ENCODE data around the gene ITPK1.

The ITPK1 gene

DNA sequence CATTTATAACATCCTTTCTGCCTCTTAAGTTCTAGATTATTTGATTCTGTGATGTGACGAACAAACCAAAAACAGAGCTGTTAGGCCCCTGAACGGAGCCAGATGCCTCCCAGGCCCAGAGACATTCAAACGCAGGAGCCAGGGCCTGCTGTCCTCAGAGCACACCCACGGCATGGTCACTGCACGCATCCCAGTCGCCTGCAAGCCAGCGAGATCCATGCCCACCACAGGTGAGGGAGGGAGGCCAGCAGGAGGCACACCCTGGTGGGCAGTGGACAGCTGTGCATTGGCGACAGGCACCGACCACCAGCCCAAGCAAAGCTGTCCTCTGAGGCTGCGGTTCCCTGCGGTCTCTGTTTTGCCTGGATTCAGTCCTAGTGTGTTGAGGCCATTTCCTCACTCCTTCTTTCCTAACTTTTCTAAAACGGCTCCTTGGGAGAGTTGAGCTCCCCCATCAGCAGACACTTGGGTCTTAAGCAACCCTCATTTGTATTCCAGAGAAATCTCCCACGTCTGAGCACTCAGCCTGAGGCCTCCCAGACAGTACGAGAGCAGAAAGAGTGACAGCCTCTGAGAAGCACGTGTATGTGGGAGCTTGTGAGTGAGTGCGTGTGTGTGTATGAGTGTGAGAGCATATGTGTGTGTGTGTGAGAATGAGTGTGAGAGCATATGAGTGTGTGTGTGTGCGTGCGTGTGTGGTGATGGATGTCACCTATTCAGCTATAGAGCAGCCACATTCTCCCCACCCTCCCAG lies 111.6 kb downstream of the ITPK1 start:
- H3K9me3 ChIP-seq (ENCODE audit: control insufficient read depth in 5 of 5, low read length in 5 of 5), result no peaks in the 10 kb centered on the region
- H3K27me3 ChIP-seq (ENCODE audit: control insufficient read depth in 5 of 5, insufficient read depth in 4 of 5, low read length in 5 of 5), result no peaks in the 10 kb centered on the region
- no peak overlapping the region for H3K4me3 ChIP-seq (ENCODE audit: low read depth in 1 of 5, low read length in 5 of 5)
- peak overlapping the region in 1 of 5 donors; percentile 45 for H3K9ac ChIP-seq (ENCODE audit: low read length in 5 of 5)
- H3K27ac ChIP-seq (ENCODE audit: low read depth, low read length), result peak overlapping the region; percentile 90
- H3K4me1 ChIP-seq (ENCODE audit: control insufficient read depth in 5 of 5, insufficient read depth in 5 of 5, low read length in 5 of 5), result peaks cover 28 to 65% (median 62%) of the 10 kb centered on the region in 5 donors
- H3K36me3 ChIP-seq (ENCODE audit: control insufficient read depth in 5 of 5, insufficient read depth in 5 of 5, low read length in 5 of 5), result peaks cover 0 to 2% (median 0%) of the 10 kb centered on the region in 5 donors

DNA sequence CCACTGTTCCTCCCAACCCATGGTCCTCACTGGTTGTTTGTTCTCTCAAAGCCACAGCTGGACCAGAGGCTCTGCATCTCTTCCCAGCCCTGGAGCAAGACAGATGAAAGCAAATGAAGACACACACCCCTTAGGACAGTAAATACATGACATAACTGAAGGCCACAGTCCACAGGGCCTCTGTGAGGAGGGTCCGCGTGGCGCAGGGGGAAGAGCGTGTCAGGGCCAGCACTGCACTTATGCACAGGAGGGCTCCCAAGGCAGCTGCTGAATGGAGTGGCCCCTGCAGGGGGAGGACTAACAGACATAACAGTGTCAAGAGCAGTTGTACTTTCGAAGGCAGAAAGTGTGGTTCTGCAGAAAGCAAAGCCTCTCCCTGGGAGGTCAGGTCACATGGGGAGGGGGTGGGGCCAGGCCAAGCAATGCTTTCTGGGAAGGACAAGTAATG lies 112.8 kb downstream of the ITPK1 start:
- H3K4me1 ChIP-seq (ENCODE audit: control insufficient read depth in 5 of 5, insufficient read depth in 5 of 5, low read length in 5 of 5), result peaks cover 19 to 52% (median 49%) of the 10 kb centered on the region in 5 donors
- no peaks in the 10 kb centered on the region for H3K9me3 ChIP-seq (ENCODE audit: control insufficient read depth in 5 of 5, low read length in 5 of 5)
- peaks cover 0 to 2% (median 0%) of the 10 kb centered on the region in 5 donors for H3K36me3 ChIP-seq (ENCODE audit: control insufficient read depth in 5 of 5, insufficient read depth in 5 of 5, low read length in 5 of 5)
- no peak overlapping the region for H3K9ac ChIP-seq (ENCODE audit: low read length in 5 of 5)
- H3K4me3 ChIP-seq (ENCODE audit: low read depth in 1 of 5, low read length in 5 of 5), result no peak overlapping the region
- no peaks in the 10 kb centered on the region for H3K27me3 ChIP-seq (ENCODE audit: control insufficient read depth in 5 of 5, insufficient read depth in 4 of 5, low read length in 5 of 5)
- H3K27ac ChIP-seq (ENCODE audit: low read depth, low read length), result peak overlapping the region; percentile 37

DNA sequence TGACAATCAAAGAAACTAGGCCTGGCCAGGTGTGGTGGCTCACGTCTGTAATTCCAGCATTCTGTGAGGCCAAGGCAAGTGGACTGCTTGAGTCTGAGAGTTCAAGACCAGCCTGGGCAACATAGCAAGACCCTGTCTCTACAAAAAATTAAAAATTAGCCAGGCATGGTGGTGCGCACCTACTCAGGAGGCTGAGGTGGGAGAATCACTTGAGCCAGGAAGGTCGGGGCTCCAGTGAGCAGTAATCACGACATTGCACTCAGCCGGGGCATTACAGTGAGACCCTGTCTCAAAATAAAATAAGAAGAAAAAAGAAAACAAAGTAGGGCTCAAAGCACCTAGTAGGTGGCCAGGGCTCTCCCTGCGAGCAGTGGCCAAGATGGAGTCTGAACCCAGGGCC lies 113.7 kb downstream of the ITPK1 start:
- no peak overlapping the region for H3K9ac ChIP-seq (ENCODE audit: low read length in 5 of 5)
- H3K36me3 ChIP-seq (ENCODE audit: control insufficient read depth in 5 of 5, insufficient read depth in 5 of 5, low read length in 5 of 5), result peaks cover 0 to 5% (median 2%) of the 10 kb centered on the region in 5 donors
- H3K9me3 ChIP-seq (ENCODE audit: control insufficient read depth in 5 of 5, low read length in 5 of 5), result no peaks in the 10 kb centered on the region
- H3K4me3 ChIP-seq (ENCODE audit: low read depth in 1 of 5, low read length in 5 of 5), result no peak overlapping the region
- H3K27ac ChIP-seq (ENCODE audit: low read depth, low read length), result no peak overlapping the region
- H3K27me3 ChIP-seq (ENCODE audit: control insufficient read depth in 5 of 5, insufficient read depth in 4 of 5, low read length in 5 of 5), result no peaks in the 10 kb centered on the region
- H3K4me1 ChIP-seq (ENCODE audit: control insufficient read depth in 5 of 5, insufficient read depth in 5 of 5, low read length in 5 of 5), result peaks cover 13 to 45% (median 41%) of the 10 kb centered on the region in 5 donors

DNA sequence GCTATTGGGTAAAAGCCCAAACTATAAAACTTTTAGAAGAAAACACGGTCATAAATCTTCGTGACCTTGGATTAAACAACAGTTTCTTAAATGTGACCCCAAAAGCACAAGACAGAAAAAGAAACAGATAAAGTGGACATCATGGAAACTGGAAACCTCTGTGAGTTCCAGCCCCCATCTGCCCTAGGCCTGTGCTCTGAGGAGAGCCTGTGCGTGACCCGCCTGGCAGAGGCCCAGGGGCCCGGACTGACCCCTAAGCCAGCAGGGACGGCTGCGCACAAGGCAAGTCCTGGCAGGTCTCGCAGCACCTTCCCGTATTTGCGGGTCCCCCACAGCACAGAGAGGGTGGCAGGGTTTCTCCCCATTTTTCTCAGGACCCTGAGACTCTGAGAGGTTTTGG lies 116.8 kb downstream of the ITPK1 start:
- Histone ChIP-seq H3K4me3 (ENCODE audit: low read depth in 1 of 5, low read length in 5 of 5) (no peak overlapping the region), H3K9me3 (ENCODE audit: control insufficient read depth in 5 of 5, low read length in 5 of 5) (no peaks in the 10 kb centered on the region), H3K27me3 (ENCODE audit: control insufficient read depth in 5 of 5, insufficient read depth in 4 of 5, low read length in 5 of 5) (no peaks in the 10 kb centered on the region), H3K4me1 (ENCODE audit: control insufficient read depth in 5 of 5, insufficient read depth in 5 of 5, low read length in 5 of 5) (peaks cover 0 to 14% (median 11%) of the 10 kb centered on the region in 5 donors), H3K27ac (ENCODE audit: low read depth, low read length) (no peak overlapping the region), H3K36me3 (ENCODE audit: control insufficient read depth in 5 of 5, insufficient read depth in 5 of 5, low read length in 5 of 5) (peaks cover 0 to 11% (median 10%) of the 10 kb centered on the region in 5 donors), H3K9ac (ENCODE audit: low read length in 5 of 5) (no peak overlapping the region)

DNA sequence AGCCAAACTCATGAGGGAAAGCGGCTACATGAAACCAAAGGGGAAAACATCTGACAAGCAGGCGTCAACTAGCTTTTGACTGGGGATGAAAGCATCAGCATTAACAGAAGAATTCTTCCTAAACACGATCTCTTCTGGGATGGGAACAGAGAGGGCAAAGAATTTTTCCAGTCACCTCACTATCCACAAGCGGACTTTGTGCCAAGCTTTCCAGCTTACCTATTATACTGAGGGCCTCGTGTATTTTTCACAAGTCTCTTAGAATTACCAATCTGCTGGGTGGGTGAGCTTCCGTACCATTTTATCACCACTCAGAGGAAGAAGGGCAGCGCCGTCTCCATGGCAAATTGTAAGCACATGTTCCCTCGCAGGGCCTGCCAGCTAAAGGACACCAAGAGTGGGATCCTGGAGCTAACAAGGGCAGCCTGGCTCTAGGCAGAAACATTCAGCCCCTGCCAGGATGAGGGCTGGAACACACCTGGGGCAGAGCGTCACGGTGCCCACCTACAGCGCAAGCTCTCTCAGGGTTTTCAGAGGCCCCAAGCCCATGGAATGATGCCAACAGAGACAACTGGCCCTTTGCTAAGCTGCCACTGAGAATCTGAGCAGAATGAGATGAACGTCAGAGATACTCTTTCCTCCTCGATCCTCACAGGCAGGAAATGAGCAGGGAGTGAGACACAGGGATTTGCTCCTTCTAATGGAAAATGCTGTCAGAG lies 118.2 kb downstream of the ITPK1 start:
- H3K4me3 ChIP-seq (ENCODE audit: low read depth in 1 of 5, low read length in 5 of 5), result no peak overlapping the region
- no peak overlapping the region for H3K27ac ChIP-seq (ENCODE audit: low read depth, low read length)
- H3K9me3 ChIP-seq (ENCODE audit: control insufficient read depth in 5 of 5, low read length in 5 of 5), result no peaks in the 10 kb centered on the region
- peaks cover 0 to 25% (median 24%) of the 10 kb centered on the region in 5 donors for H3K36me3 ChIP-seq (ENCODE audit: control insufficient read depth in 5 of 5, insufficient read depth in 5 of 5, low read length in 5 of 5)
- H3K4me1 ChIP-seq (ENCODE audit: control insufficient read depth in 5 of 5, insufficient read depth in 5 of 5, low read length in 5 of 5), result peaks cover 0 to 11% (median 6%) of the 10 kb centered on the region in 5 donors
- no peak overlapping the region for H3K9ac ChIP-seq (ENCODE audit: low read length in 5 of 5)
- no peaks in the 10 kb centered on the region for H3K27me3 ChIP-seq (ENCODE audit: control insufficient read depth in 5 of 5, insufficient read depth in 4 of 5, low read length in 5 of 5)

DNA sequence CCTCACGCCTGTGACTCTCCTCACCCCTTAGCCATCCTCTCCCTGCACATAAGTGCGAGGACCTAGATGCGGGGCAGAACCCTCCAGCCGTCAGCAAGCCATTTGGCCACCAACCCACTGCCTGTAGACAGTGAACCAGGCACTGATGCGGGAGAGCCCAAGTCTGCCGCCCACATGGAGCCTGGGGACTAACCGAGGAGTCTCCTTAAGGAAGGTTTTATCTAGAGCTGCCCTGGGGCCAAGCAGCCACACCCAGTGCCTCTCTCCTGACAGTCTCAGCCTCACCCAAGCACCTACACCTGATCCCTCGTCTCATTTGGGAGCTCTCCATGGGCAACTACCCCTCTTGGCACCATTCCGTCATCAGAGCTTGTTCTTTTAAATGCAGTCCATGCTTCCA lies 120.1 kb downstream of the ITPK1 start:
- H3K9me3 ChIP-seq (ENCODE audit: control insufficient read depth in 5 of 5, low read length in 5 of 5), result no peaks in the 10 kb centered on the region
- H3K4me3 ChIP-seq (ENCODE audit: low read depth in 1 of 5, low read length in 5 of 5), result no peak overlapping the region
- no peak overlapping the region for H3K27ac ChIP-seq (ENCODE audit: low read depth, low read length)
- H3K27me3 ChIP-seq (ENCODE audit: control insufficient read depth in 5 of 5, insufficient read depth in 4 of 5, low read length in 5 of 5), result no peaks in the 10 kb centered on the region
- peaks cover 0 to 38% (median 32%) of the 10 kb centered on the region in 5 donors for H3K36me3 ChIP-seq (ENCODE audit: control insufficient read depth in 5 of 5, insufficient read depth in 5 of 5, low read length in 5 of 5)
- peaks cover 0 to 11% (median 6%) of the 10 kb centered on the region in 5 donors for H3K4me1 ChIP-seq (ENCODE audit: control insufficient read depth in 5 of 5, insufficient read depth in 5 of 5, low read length in 5 of 5)
- H3K9ac ChIP-seq (ENCODE audit: low read length in 5 of 5), result no peak overlapping the region

DNA sequence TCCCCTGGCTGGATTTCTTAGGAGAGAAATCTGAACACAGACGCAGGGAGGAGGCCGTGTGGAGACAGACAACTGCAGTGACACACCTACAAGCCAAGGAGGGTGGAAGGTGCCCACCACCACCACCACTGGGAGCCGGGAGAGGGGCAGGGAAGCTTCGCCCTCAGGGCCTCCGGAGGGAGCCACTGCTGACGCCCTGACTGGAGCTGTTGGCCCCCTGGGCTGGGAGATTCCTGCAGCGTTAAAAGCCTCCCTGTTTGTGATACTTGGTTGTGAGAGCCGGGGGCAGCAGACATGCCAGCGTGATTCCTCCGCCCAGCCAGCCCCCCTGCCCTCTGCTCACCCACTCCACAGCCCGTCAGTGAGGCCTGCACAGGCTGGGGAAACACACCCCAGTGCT lies 120.8 kb downstream of the ITPK1 start:
- H3K27ac ChIP-seq (ENCODE audit: low read depth, low read length), result no peak overlapping the region
- peaks cover 0 to 43% (median 32%) of the 10 kb centered on the region in 5 donors for H3K36me3 ChIP-seq (ENCODE audit: control insufficient read depth in 5 of 5, insufficient read depth in 5 of 5, low read length in 5 of 5)
- no peaks in the 10 kb centered on the region for H3K27me3 ChIP-seq (ENCODE audit: control insufficient read depth in 5 of 5, insufficient read depth in 4 of 5, low read length in 5 of 5)
- no peak overlapping the region for H3K4me3 ChIP-seq (ENCODE audit: low read depth in 1 of 5, low read length in 5 of 5)
- no peak overlapping the region for H3K9ac ChIP-seq (ENCODE audit: low read length in 5 of 5)
- no peaks in the 10 kb centered on the region for H3K9me3 ChIP-seq (ENCODE audit: control insufficient read depth in 5 of 5, low read length in 5 of 5)
- peaks cover 0 to 11% (median 6%) of the 10 kb centered on the region in 5 donors for H3K4me1 ChIP-seq (ENCODE audit: control insufficient read depth in 5 of 5, insufficient read depth in 5 of 5, low read length in 5 of 5)

DNA sequence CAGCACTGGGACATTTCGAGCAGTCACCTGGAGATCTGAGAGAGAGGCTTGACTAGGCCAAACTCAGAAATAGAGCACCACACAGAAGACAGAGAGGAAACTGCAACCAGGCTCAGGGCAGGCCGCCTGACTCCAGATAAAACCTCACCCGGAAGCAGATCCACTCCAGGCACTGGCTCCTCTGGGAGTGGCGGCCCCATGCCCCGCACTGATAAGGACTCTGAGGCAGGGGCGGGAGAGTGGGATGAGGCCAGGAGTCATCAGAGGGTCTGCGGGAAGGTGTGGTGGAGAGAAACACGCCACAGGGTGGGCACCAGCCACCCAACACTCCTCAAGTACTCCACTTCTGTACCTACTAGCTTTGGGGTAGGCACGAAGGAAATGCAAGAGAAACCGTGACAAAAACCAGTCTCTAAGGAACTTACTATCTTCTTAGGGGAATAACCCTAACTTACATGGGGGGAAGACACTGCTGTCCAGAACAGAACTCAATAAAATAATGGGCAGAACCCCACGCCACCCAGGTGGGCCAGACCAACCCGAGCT lies 121.5 kb downstream of the ITPK1 start:
- H3K4me1 ChIP-seq (ENCODE audit: control insufficient read depth in 5 of 5, insufficient read depth in 5 of 5, low read length in 5 of 5), result peaks cover 0 to 11% (median 6%) of the 10 kb centered on the region in 5 donors
- H3K27ac ChIP-seq (ENCODE audit: low read depth, low read length), result no peak overlapping the region
- no peaks in the 10 kb centered on the region for H3K9me3 ChIP-seq (ENCODE audit: control insufficient read depth in 5 of 5, low read length in 5 of 5)
- peaks cover 0 to 46% (median 33%) of the 10 kb centered on the region in 5 donors for H3K36me3 ChIP-seq (ENCODE audit: control insufficient read depth in 5 of 5, insufficient read depth in 5 of 5, low read length in 5 of 5)
- no peak overlapping the region for H3K9ac ChIP-seq (ENCODE audit: low read length in 5 of 5)
- H3K4me3 ChIP-seq (ENCODE audit: low read depth in 1 of 5, low read length in 5 of 5), result no peak overlapping the region
- H3K27me3 ChIP-seq (ENCODE audit: control insufficient read depth in 5 of 5, insufficient read depth in 4 of 5, low read length in 5 of 5), result no peaks in the 10 kb centered on the region

DNA sequence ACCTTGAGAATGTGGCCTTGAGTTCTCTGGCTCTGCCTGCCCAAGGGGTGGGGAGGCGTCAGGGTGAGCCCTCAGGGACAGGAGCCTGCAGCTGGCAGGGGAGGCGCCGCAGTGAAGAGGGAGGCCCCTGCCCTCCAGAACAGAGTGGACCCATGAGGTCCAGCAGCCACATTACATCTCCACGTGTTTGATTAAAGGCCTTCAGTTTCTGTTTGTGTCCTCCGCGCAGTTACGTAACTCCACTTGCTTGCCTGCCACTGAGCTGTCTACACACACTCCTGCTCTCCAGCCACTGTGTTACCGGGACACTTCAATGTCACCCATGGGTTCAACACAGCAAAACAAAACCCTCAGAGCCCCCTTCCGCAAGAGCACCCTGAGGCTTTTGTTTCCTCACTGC lies 122.4 kb downstream of the ITPK1 start:
- no peak overlapping the region for H3K4me3 ChIP-seq (ENCODE audit: low read depth in 1 of 5, low read length in 5 of 5)
- H3K4me1 ChIP-seq (ENCODE audit: control insufficient read depth in 5 of 5, insufficient read depth in 5 of 5, low read length in 5 of 5), result peaks cover 0 to 11% (median 6%) of the 10 kb centered on the region in 5 donors
- H3K27ac ChIP-seq (ENCODE audit: low read depth, low read length), result peak overlapping the region; percentile 30
- no peaks in the 10 kb centered on the region for H3K27me3 ChIP-seq (ENCODE audit: control insufficient read depth in 5 of 5, insufficient read depth in 4 of 5, low read length in 5 of 5)
- no peaks in the 10 kb centered on the region for H3K9me3 ChIP-seq (ENCODE audit: control insufficient read depth in 5 of 5, low read length in 5 of 5)
- H3K36me3 ChIP-seq (ENCODE audit: control insufficient read depth in 5 of 5, insufficient read depth in 5 of 5, low read length in 5 of 5), result peaks cover 0 to 46% (median 33%) of the 10 kb centered on the region in 5 donors
- no peak overlapping the region for H3K9ac ChIP-seq (ENCODE audit: low read length in 5 of 5)

DNA sequence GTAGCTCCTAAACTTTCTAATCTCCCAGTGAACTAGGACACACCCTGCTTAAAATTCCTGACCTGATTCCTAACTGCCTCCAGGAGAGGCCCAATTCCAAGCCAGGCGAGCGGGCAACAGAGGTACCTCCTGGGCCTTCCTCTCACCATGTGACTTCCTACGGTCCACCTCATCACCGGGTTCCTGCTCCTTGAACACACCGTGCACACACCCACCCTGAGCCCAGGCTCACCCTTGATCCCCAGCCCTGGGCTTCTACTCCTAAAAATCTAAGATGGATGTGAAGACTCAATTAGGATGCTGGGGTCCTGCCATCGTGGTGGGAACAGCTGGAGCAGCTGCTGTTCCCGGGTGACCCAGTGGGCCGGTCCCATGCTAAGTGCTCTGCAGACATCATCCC lies 124.2 kb downstream of the ITPK1 start:
- peaks cover 1 to 22% (median 15%) of the 10 kb centered on the region in 5 donors for H3K4me1 ChIP-seq (ENCODE audit: control insufficient read depth in 5 of 5, insufficient read depth in 5 of 5, low read length in 5 of 5)
- H3K27me3 ChIP-seq (ENCODE audit: control insufficient read depth in 5 of 5, insufficient read depth in 4 of 5, low read length in 5 of 5), result no peaks in the 10 kb centered on the region
- H3K4me3 ChIP-seq (ENCODE audit: low read depth in 1 of 5, low read length in 5 of 5), result no peak overlapping the region
- H3K9ac ChIP-seq (ENCODE audit: low read length in 5 of 5), result no peak overlapping the region
- no peaks in the 10 kb centered on the region for H3K9me3 ChIP-seq (ENCODE audit: control insufficient read depth in 5 of 5, low read length in 5 of 5)
- no peak overlapping the region for H3K27ac ChIP-seq (ENCODE audit: low read depth, low read length)
- peaks cover 0 to 47% (median 29%) of the 10 kb centered on the region in 5 donors for H3K36me3 ChIP-seq (ENCODE audit: control insufficient read depth in 5 of 5, insufficient read depth in 5 of 5, low read length in 5 of 5)

Data from subcutaneous abdominal adipose tissue (tissue), 5 donors.